Breast epithelium (tissue), 3 donors: ENCODE measurements around the gene NUDT2.

Experiments used
- CTCF ChIP-seq, 3 donors: fragments of 450-650 bp; IDR thresholded peaks; one replicate each; pipeline ENCODE4 v1.5.1; 2016 to 2017; ENCODE audit warnings: antibody characterized with exemption in 3 of 3, mild to moderate bottlenecking in 3 of 3, moderate library complexity in 3 of 3
- POLR2A ChIP-seq: fragments of 450-650 bp; IDR thresholded peaks from one replicate; pipeline ENCODE4 v1.6.1; 2016; ENCODE audit warnings: antibody characterized with exemption, mild to moderate bottlenecking, moderate library complexity
- POLR2AphosphoS5 ChIP-seq, 3 donors: sonication (generic); formaldehyde crosslinking; IDR thresholded peaks; one replicate each; pipeline ENCODE4 v1.6.1; 2017; ENCODE audit warnings: antibody characterized with exemption in 3 of 3

DNA sequence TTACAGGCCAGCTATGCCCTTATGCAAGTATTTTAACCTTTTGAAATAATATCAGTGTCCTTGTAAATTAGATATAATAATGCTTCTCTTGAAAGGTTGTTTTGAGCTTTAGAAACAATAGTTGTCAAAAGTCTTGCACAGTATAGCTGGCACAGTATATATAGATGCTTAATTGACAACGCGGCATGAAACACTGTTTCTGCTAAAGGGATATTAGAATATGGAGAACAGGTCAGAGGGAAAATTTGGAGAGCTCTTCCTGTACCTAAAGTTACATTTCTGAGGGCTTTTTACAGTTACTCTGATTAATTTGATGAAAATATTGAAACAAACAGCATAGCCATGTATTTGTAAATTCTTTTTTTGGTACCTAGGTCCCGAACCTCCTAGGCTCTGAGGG lies 4.5 kb downstream of the NUDT2 start:
- TF ChIP-seq POLR2A (no peak), POLR2AphosphoS5 (IDR thresholded peaks at IDR 0.05) (no peak), CTCF (IDR thresholded peaks at IDR 0.05) (no peak)
